Neural cell (in vitro differentiated cells): ENCODE measurements around the gene VSTM4. TPM values are rescaled to one million over a fixed set of nuclear protein-coding genes. Genes with fewer than 3 reads are reported as not detected.

Experiments
- H2AFZ ChIP-seq: fragments of 200-600, 300-800 bp; sonication (generic), shearing (Covaris generic); 2 replicates; pipeline ENCODE4 v1.6.0; 2014; ENCODE audit warnings: low read depth, mild to moderate bottlenecking, antibody characterized with exemption, low read length, moderate library complexity
- H3F3A ChIP-seq: fragments of 200-600 bp; shearing (Covaris generic); 2 replicates; pipeline ENCODE4 v1.6.1; 2016; ENCODE audit warnings: mild to moderate bottlenecking, moderate library complexity, mixed read lengths, antibody characterized with exemption, low read length; ENCODE audit not compliant: insufficient read depth, poor library complexity, severe bottlenecking
- H3K27ac ChIP-seq: fragments of 200-600, 300-800 bp; sonication (generic), shearing (Covaris generic); 2 replicates; pipeline ENCODE4 v1.5.1; 2014; ENCODE audit warnings: mild to moderate bottlenecking, low read length, moderate library complexity
- H3K27me3 ChIP-seq: fragments of 300-800, 200-600 bp; sonication (generic), shearing (Covaris generic); 2 replicates; pipeline ENCODE4 v1.6.0; 2014; ENCODE audit warnings: mild to moderate bottlenecking, low read depth, low read length, moderate library complexity; ENCODE audit not compliant: insufficient read depth
- H3K36me3 ChIP-seq: fragments of 300-800, 200-600 bp; sonication (generic), shearing (Covaris generic); 2 replicates; pipeline ENCODE4 v1.5.1; 2014; ENCODE audit warnings: mild to moderate bottlenecking, antibody characterized with exemption, low read length, moderate library complexity; ENCODE audit not compliant: insufficient read depth
- H3K4me2 ChIP-seq: fragments of 300-800, 200-600 bp; sonication (generic), shearing (Covaris generic); 2 replicates; pipeline ENCODE4 v1.6.0; 2014; ENCODE audit warnings: mild to moderate bottlenecking, low read length
- H3K4me3 ChIP-seq: fragments of 300-800, 200-600 bp; sonication (generic), shearing (Covaris generic); 2 replicates; pipeline ENCODE4 v1.5.1; 2014; ENCODE audit warnings: mild to moderate bottlenecking, low read length, moderate library complexity
- H3K79me2 ChIP-seq: fragments of 200-600 bp; shearing (Covaris generic); replicated peaks from 2 replicates; pipeline ENCODE4 v1.6.0; 2014; ENCODE audit warnings: mild to moderate bottlenecking, low read length, moderate library complexity; ENCODE audit not compliant: insufficient read depth
- H3K9ac ChIP-seq: fragments of 300-800, 200-600 bp; sonication (generic), shearing (Covaris generic); 2 replicates; pipeline ENCODE4 v1.6.1; 2016; ENCODE audit warnings: mild to moderate bottlenecking, low read length, mixed read lengths
- H3K9me2 ChIP-seq: fragments of 200-600 bp; shearing (Covaris generic); 2 replicates; pipeline ENCODE4 v1.6.1; 2016; ENCODE audit warnings: mild to moderate bottlenecking, low read length, mixed read lengths; ENCODE audit not compliant: insufficient read depth
- H3K9me3 ChIP-seq: fragments of 200-600, 300-800 bp; sonication (generic), shearing (Covaris generic); 2 replicates; pipeline ENCODE4 v1.6.1; 2016; ENCODE audit warnings: mild to moderate bottlenecking, mixed run types, low read length, moderate library complexity, mixed read lengths
- H4K20me1 ChIP-seq: fragments of 200-600 bp; shearing (Covaris generic); 2 replicates; pipeline ENCODE4 v1.6.1; 2016; ENCODE audit warnings: mild to moderate bottlenecking, mixed run types; ENCODE audit not compliant: insufficient read depth
- CTCF ChIP-seq: fragments of 450-650 bp; IDR thresholded peaks from 2 replicates; pipeline ENCODE4 v1.5.1; 2014; ENCODE audit warnings: antibody characterized with exemption, mild to moderate bottlenecking, moderate library complexity; ENCODE audit not compliant: poor library complexity, severe bottlenecking
- EP300 ChIP-seq: fragments of 450-650 bp; conservative IDR thresholded peaks from 2 replicates; pipeline ENCODE4 v1.6.1; 2014; ENCODE audit warnings: antibody characterized with exemption, mild to moderate bottlenecking, moderate library complexity; ENCODE audit not compliant: poor library complexity, severe bottlenecking
- EZH2 ChIP-seq: fragments of 200-600, 300-800 bp; shearing (Covaris generic), sonication (generic); IDR thresholded peaks from 2 replicates; pipeline ENCODE4 v1.6.1; 2014; ENCODE audit warnings: antibody characterized with exemption, low read length, borderline replicate concordance, mild to moderate bottlenecking; ENCODE audit not compliant: insufficient read depth, poor library complexity, severe bottlenecking
- MXI1 ChIP-seq: fragments of 450-650 bp; conservative IDR thresholded peaks from 2 replicates; pipeline ENCODE4 v1.6.1; 2014; ENCODE audit warnings: antibody characterized with exemption, mild to moderate bottlenecking; ENCODE audit not compliant: poor library complexity, severe bottlenecking
- POLR2AphosphoS5 ChIP-seq: IDR thresholded peaks from 2 replicates; pipeline ENCODE4 v1.6.1; 2012
- RAD21 ChIP-seq: fragments of 450-650 bp; conservative IDR thresholded peaks from 2 replicates; pipeline ENCODE4 v1.6.1; 2014; ENCODE audit warnings: antibody characterized with exemption, mild to moderate bottlenecking, moderate library complexity
- REST ChIP-seq: IDR thresholded peaks from 2 replicates; pipeline ENCODE4 v1.6.1; 2012; ENCODE audit warnings: borderline replicate concordance
- SMC3 ChIP-seq: fragments of 450-650 bp; conservative IDR thresholded peaks from 2 replicates; pipeline ENCODE4 v1.6.1; 2014; ENCODE audit warnings: antibody characterized with exemption, mild to moderate bottlenecking, moderate library complexity; ENCODE audit not compliant: poor library complexity
- TAF1 ChIP-seq: IDR thresholded peaks from 2 replicates; pipeline ENCODE4 v1.6.1; 2012; ENCODE audit warnings: low read depth
- polyA plus RNA-seq: library from polyadenylated mRNA; depleted of rRNA; stranded (reverse); fragments of >200 nt; gene quantifications from 2 replicates; pipeline ENCODE4 v1.2.3, GENCODE V29; 2014

VSTM4 gene
- polyA plus RNA-seq, 1 donor from 2014 or later = 0.52 TPM

- H3K9me2 ChIP-seq = no peaks in the 10 kb centered on the region
- no peak overlapping the region for H3K4me2 ChIP-seq
- no peaks in the 10 kb centered on the region for H3K36me3 ChIP-seq
- H3K79me2 ChIP-seq = no peaks in the 10 kb centered on the region
- H2AFZ ChIP-seq = no peak overlapping the region
- H4K20me1 ChIP-seq = no peaks in the 10 kb centered on the region
- no peak overlapping the region for H3K4me3 ChIP-seq
- no peak for TF ChIP-seq RAD21
- no peak for TF ChIP-seq POLR2AphosphoS5
- no peak for TF ChIP-seq CTCF
- TF ChIP-seq MXI1 = no peak
- no peak for TF ChIP-seq TAF1
- no peak for TF ChIP-seq EZH2
- no peak for TF ChIP-seq REST
- no peak for TF ChIP-seq SMC3
- no peak for TF ChIP-seq EP300
- H3K9me3 ChIP-seq = no peaks in the 10 kb centered on the region
- H3F3A ChIP-seq = no peaks in the 10 kb centered on the region
- no peaks in the 10 kb centered on the region for H3K27me3 ChIP-seq
- H3K27ac ChIP-seq = no peak overlapping the region
- no peak overlapping the region for H3K9ac ChIP-seq
These were observed 35.7 kb upstream of the VSTM4 start for GRCh38 chr10:49151025-49151445.

- Histone ChIP-seq H3K27ac (no peak overlapping the region), H3K79me2 (no peaks in the 10 kb centered on the region), H3K36me3 (no peaks in the 10 kb centered on the region), H3K4me3 (no peak overlapping the region), H2AFZ (no peak overlapping the region), H4K20me1 (no peaks in the 10 kb centered on the region), H3K4me2 (no peak overlapping the region), H3K27me3 (no peaks in the 10 kb centered on the region), H3K9ac (no peak overlapping the region), H3F3A (no peaks in the 10 kb centered on the region), H3K9me3 (no peaks in the 10 kb centered on the region), H3K9me2 (no peaks in the 10 kb centered on the region)
- TF ChIP-seq POLR2AphosphoS5 (no peak), EP300 (no peak), RAD21 (no peak), MXI1 (no peak), SMC3 (no peak)
These were observed 35.1 kb upstream of the VSTM4 start for GRCh38 chr10:49150426-49150825.

- Histone ChIP-seq H2AFZ (no peak overlapping the region), H3K79me2 (no peaks in the 10 kb centered on the region), H3K27me3 (no peaks in the 10 kb centered on the region), H3K9ac (no peak overlapping the region), H3F3A (no peaks in the 10 kb centered on the region), H3K36me3 (no peaks in the 10 kb centered on the region), H3K27ac (no peak overlapping the region), H3K4me3 (no peak overlapping the region), H3K9me2 (no peaks in the 10 kb centered on the region), H3K4me2 (no peak overlapping the region), H3K9me3 (no peaks in the 10 kb centered on the region), H4K20me1 (no peaks in the 10 kb centered on the region)
- TF ChIP-seq EZH2 (no peak), REST (no peak), TAF1 (no peak), CTCF (no peak), SMC3 (no peak)
These were observed 34.6 kb upstream of the VSTM4 start for GRCh38 chr10:49149881-49150280.
